Muscle of back (tissue), 13 donors: Measurements from ENCODE around the gene PIGS. TPM values are rescaled to one million over a fixed set of nuclear protein-coding genes. Genes with fewer than 3 reads are reported as not detected.
"Not testable (repeated sequence)": the region's sequence is repeated elsewhere in the genome, so short reads cannot be mapped to it uniquely, and the experiment has no call there.

Experiments
- DNase-seq, 3 donors: peaks; one replicate each; pipeline versions ENCODE4 v3.0.0 to v3.0.0-alpha.2; 2013
- long read RNA-seq, 9 donors: transcript quantifications; one replicate each; lab custom pipeline, GENCODE V29; 2026
- polyA plus RNA-seq, 10 donors: library from polyadenylated mRNA; unstranded; fragments of 120-200 nt; gene quantifications; one replicate each; pipeline ENCODE4 v1.2.1, GENCODE V29; 2013; ENCODE audit not compliant: insufficient read length in 10 of 10

PIGS gene
- polyA plus RNA-seq, result 10 to 100 TPM; 39.9 to 52.0 (median 44.3) TPM
- long read RNA-seq, donor 1, transcript PIGS-202 (12 exons, 2,877 nt), result major isoform, 7 of 9 reads
- long read RNA-seq, donor 1, partial matches to known transcripts, result 0 of 9 reads
- long read RNA-seq, donor 1, other reads (novel, unspliced or antisense), result 0 of 9 reads
- long read RNA-seq, donor 2, transcript PIGS-202 (12 exons, 2,877 nt), result major isoform, 5 of 9 reads
- long read RNA-seq, donor 2, partial matches to known transcripts, result 0 of 9 reads
- long read RNA-seq, donor 2, other reads (novel, unspliced or antisense), result 0 of 9 reads
- long read RNA-seq, donor 3, result 0 reads
- long read RNA-seq, donor 4, transcript PIGS-203 (11 exons, 2,815 nt), result major isoform, 5 of 18 reads
- long read RNA-seq, donor 4, partial matches to known transcripts, result 11 of 18 reads
- long read RNA-seq, donor 4, other reads (novel, unspliced or antisense), result 0 of 18 reads
- long read RNA-seq, donor 5, transcript PIGS-202 (12 exons, 2,877 nt), result major isoform, 6 of 12 reads
- long read RNA-seq, donor 5, partial matches to known transcripts, result 0 of 12 reads
- long read RNA-seq, donor 5, other reads (novel, unspliced or antisense), result 0 of 12 reads
- long read RNA-seq, donor 6, transcript PIGS-202 (12 exons, 2,877 nt), result major isoform, 6 of 9 reads
- long read RNA-seq, donor 6, partial matches to known transcripts, result 0 of 9 reads
- long read RNA-seq, donor 6, other reads (novel, unspliced or antisense), result 0 of 9 reads
- long read RNA-seq, donor 7, partial matches to known transcripts, result 0 of 6 reads
- long read RNA-seq, donor 7, other reads (novel, unspliced or antisense), result 0 of 6 reads
- long read RNA-seq, donor 8, partial matches to known transcripts, result 0 of 6 reads
- long read RNA-seq, donor 8, other reads (novel, unspliced or antisense), result 0 of 6 reads
- long read RNA-seq, donor 9, partial matches to known transcripts, result 6 of 8 reads
- long read RNA-seq, donor 9, other reads (novel, unspliced or antisense), result 0 of 8 reads

- peak; percentile 86 to 96 (median 92) for DNase-seq
Observed at GRCh38 chr17:28571361-28572122, at the start of gene PIGS. TSS of gene PIGS (minus strand) at chr17:28571524. CDS start at chr17:28571496, 28 bp downstream.

GRCh38 chr17:28620010-28620409 lies 48.7 kb upstream of the PIGS start:
- no peak for DNase-seq

- DNase-seq, result no peak
Observed at GRCh38 chr17:28618464-28618863, 47.1 kb upstream of the PIGS start.

- DNase-seq, result no peak
Observed at GRCh38 chr17:28616281-28616680, 45.0 kb upstream of the PIGS start.

- DNase-seq, result no peak
Observed at GRCh38 chr17:28615260-28615940, 44.1 kb upstream of the PIGS start.

GRCh38 chr17:28613931-28614381 lies 42.6 kb upstream of the PIGS start, which contains the start of gene RSKR:
TSS of gene RSKR (minus strand) at chr17:28614185. CDS start at chr17:28614161, 24 bp downstream.
- DNase-seq, result no peak

GRCh38 chr17:28612936-28613872 lies 41.9 kb upstream of the PIGS start:
- peak; percentile 9 to 47 (median 34) for DNase-seq

GRCh38 chr17:28612531-28612930 lies 41.2 kb upstream of the PIGS start:
- DNase-seq, result no peak

GRCh38 chr17:28610376-28610775 lies 39.1 kb upstream of the PIGS start:
- no peak for DNase-seq

- DNase-seq, result not testable (repeated sequence)
Observed at GRCh38 chr17:28604031-28604430, 32.7 kb upstream of the PIGS start.

GRCh38 chr17:28599311-28600184 lies 28.2 kb upstream of the PIGS start:
- DNase-seq, result peak; percentile 76 to 90 (median 81)

- peak; percentile 92 to 97 (median 94) for DNase-seq
Observed at GRCh38 chr17:28598799-28599310, 27.5 kb upstream of the PIGS start, which contains the start of gene SPAG5. TSS of gene SPAG5 (minus strand) at chr17:28599025. CDS start at chr17:28598946, 79 bp downstream.

- no peak for DNase-seq
Observed at GRCh38 chr17:28598389-28598788, 27.1 kb upstream of the PIGS start.

- DNase-seq, result no peak
Observed at GRCh38 chr17:28597606-28598383, 26.5 kb upstream of the PIGS start.

- DNase-seq, result no peak
Observed at GRCh38 chr17:28592260-28592659, 20.9 kb upstream of the PIGS start.

GRCh38 chr17:28585851-28586250 lies 14.5 kb upstream of the PIGS start:
- no peak for DNase-seq

- no peak for DNase-seq
Observed at GRCh38 chr17:28584434-28584833, 13.1 kb upstream of the PIGS start.
